ENCODE measurements around the gene GPR17. TPM values are rescaled to one million over a fixed set of nuclear protein-coding genes. Genes with fewer than 3 reads are reported as not detected.
A peak's percentile ranks its signal among the peaks of the same experiment; 100 is the strongest.

Gene GPR17
- total RNA-seq, 1 experiment from 2014 or later, result not detected

DNA sequence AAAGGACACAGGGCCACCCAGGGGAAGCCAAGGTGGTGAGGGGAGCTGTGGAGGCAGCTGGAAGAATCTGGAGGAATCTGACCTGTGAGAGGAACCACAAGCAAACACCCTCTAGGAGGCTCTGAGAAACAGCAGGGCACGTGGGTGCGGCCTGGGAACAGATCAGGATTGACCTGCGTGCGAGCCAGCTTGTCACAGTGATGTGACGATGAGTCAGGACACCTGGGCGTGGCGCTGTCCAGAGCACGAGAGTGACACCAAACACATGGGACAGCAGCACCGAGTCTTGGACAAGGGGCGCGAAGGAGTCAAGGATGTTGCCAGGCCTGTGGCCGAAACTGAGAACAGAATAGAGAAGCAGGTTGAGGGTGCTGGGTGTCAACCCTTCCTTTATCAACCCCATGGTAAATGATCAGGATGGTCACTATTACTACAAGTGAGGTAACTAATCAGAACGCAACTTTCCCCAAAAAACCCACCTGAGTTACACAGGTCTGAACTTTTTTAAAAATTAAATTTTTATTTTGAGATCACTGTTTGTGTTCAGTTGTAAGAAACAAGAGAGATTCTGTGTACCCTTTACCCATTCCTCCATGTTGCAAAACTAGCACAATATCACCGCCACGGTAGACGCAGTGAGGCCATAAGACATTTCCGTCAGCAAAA is 54.7 kb downstream of the GPR17 start:
- Histone ChIP-seq H3K27me3 (ENCODE audit: control insufficient read depth, insufficient read depth, low read length) (no peaks in the 10 kb centered on the region), H3K36me3 (ENCODE audit: control insufficient read depth, insufficient read depth, low read length) (no peaks in the 10 kb centered on the region; the same call in none of the 2 replicates), H3K27ac (ENCODE audit: low read length) (peak overlapping the region; percentile 97), H3K9me3 (ENCODE audit: control insufficient read depth, insufficient read depth, low read depth, low read length) (no peaks in the 10 kb centered on the region), H3K4me1 (ENCODE audit: control insufficient read depth, insufficient read depth, low read length) (peaks cover 22% of the 10 kb centered on the region), H3K4me3 (ENCODE audit: low read depth in 2 of 2, low read length in 2 of 2) (peak overlapping the region; percentile 57 to 86)
- ChIA-PET CTCF (interaction anchor here (0.7 kb wide), 1 partner anchor 109 kb away, joined by 4 read pairs; no protein-coding TSS in a partner anchor), POLR2A (interaction anchor here (0.6 kb wide), 1 partner anchor 183 kb away, joined by 9 read pairs; no protein-coding TSS in a partner anchor)
- in situ Hi-C loops (cut with HindIII; ENCODE audit: low pct_unique_long_range_greater_than_20kb, low sequenced_read_pairs), result no loop called here
- ATAC-seq (peak; percentile 72), DNase-seq (ENCODE audit: low read depth, low spot score) (peak; percentile 94)
- intact Hi-C loops (cut with micrococcal nuclease; ENCODE audit: unreplicated experiment), result no loop called here
- TSS peak; percentile 73 for BruUV-seq (replicated peaks)
- TF ChIP-seq POLR2AphosphoS5 (IDR thresholded peaks at IDR 0.05; ENCODE audit: low read depth, low read length) (no peak), SIN3A (IDR thresholded peaks at IDR 0.05; ENCODE audit: borderline replicate concordance, insufficient read depth, low read depth, low read length) (no peak), TCF7L2 (IDR thresholded peaks at IDR 0.05; ENCODE audit: low read depth, low read length) (no peak)
- TF ChIP-seq, protein P1, sequence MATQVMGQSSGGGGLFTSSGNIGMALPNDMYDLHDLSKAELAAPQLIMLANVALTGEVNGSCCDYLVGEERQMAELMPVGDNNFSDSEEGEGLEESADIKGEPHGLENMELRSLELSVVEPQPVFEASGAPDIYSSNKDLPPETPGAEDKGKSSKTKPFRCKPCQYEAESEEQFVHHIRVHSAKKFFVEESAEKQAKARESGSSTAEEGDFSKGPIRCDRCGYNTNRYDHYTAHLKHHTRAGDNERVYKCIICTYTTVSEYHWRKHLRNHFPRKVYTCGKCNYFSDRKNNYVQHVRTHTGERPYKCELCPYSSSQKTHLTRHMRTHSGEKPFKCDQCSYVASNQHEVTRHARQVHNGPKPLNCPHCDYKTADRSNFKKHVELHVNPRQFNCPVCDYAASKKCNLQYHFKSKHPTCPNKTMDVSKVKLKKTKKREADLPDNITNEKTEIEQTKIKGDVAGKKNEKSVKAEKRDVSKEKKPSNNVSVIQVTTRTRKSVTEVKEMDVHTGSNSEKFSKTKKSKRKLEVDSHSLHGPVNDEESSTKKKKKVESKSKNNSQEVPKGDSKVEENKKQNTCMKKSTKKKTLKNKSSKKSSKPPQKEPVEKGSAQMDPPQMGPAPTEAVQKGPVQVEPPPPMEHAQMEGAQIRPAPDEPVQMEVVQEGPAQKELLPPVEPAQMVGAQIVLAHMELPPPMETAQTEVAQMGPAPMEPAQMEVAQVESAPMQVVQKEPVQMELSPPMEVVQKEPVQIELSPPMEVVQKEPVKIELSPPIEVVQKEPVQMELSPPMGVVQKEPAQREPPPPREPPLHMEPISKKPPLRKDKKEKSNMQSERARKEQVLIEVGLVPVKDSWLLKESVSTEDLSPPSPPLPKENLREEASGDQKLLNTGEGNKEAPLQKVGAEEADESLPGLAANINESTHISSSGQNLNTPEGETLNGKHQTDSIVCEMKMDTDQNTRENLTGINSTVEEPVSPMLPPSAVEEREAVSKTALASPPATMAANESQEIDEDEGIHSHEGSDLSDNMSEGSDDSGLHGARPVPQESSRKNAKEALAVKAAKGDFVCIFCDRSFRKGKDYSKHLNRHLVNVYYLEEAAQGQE (IDR thresholded peaks at IDR 0.05; ENCODE audit: insufficient read depth in 1 of 2, low read depth in 2 of 2, low read length in 1 of 2), result 0 out of 4 replicates have a peak, but pooled peaks of 1 of the 2 experiments have one; percentile 55
- TF ChIP-seq, protein P2, sequence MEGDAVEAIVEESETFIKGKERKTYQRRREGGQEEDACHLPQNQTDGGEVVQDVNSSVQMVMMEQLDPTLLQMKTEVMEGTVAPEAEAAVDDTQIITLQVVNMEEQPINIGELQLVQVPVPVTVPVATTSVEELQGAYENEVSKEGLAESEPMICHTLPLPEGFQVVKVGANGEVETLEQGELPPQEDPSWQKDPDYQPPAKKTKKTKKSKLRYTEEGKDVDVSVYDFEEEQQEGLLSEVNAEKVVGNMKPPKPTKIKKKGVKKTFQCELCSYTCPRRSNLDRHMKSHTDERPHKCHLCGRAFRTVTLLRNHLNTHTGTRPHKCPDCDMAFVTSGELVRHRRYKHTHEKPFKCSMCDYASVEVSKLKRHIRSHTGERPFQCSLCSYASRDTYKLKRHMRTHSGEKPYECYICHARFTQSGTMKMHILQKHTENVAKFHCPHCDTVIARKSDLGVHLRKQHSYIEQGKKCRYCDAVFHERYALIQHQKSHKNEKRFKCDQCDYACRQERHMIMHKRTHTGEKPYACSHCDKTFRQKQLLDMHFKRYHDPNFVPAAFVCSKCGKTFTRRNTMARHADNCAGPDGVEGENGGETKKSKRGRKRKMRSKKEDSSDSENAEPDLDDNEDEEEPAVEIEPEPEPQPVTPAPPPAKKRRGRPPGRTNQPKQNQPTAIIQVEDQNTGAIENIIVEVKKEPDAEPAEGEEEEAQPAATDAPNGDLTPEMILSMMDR (IDR thresholded peaks at IDR 0.05), result peak; percentile 20

DNA sequence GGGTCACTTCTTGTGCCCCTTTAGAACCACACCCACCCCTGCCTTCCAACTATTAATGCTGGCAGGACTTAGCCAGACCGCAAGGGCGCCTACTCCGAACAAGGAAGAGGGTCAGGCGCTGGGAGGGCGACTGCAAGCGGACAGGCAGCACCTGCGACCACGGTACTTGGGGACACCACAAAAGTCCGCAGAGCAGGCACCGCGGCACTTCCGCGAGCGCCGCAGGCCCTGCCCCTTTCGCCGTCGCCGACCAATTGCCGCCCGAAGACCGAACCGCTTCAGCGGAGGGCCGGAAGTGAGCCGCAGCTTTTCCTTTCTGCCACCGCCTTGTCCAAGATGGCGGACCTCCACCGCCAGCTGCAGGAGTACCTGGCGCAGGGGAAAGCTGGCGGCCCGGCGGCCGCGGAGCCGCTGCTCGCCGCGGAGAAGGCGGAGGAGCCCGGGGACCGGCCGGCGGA is 55.3 kb downstream of the GPR17 start, which contains the start of gene SFT2D3:
TSS of gene SFT2D3 (plus strand) at position 305 of the 458 bp plus-strand sequence. CDS start at position 337, 32 bp downstream.
- in situ Hi-C loops (cut with HindIII; ENCODE audit: low pct_unique_long_range_greater_than_20kb, low sequenced_read_pairs) (no loop called here), intact Hi-C loops (cut with micrococcal nuclease; ENCODE audit: unreplicated experiment) (no loop called here)
- ChIA-PET CTCF (no interaction called here), POLR2A (no interaction called here)
- BruUV-seq (replicated peaks), result no TSS peak
- peak within 1 kb of the TSS; percentile 57 to 86 for H3K4me3 ChIP-seq (ENCODE audit: low read depth in 2 of 2, low read length in 2 of 2)
- H3K9me3 ChIP-seq (ENCODE audit: control insufficient read depth, insufficient read depth, low read depth, low read length), result no peaks in the 10 kb centered on the region
- TF ChIP-seq TCF7L2 (IDR thresholded peaks at IDR 0.05; ENCODE audit: low read depth, low read length) (peak; percentile 52), POLR2AphosphoS5 (IDR thresholded peaks at IDR 0.05; ENCODE audit: low read depth, low read length) (peak; percentile 91), SIN3A (IDR thresholded peaks at IDR 0.05; ENCODE audit: borderline replicate concordance, insufficient read depth, low read depth, low read length) (peak; percentile 72; the same call in 1 of the 2 replicates)
- TF ChIP-seq, protein P2 (IDR thresholded peaks at IDR 0.05), result no peak
- TF ChIP-seq, protein P1 (IDR thresholded peaks at IDR 0.05; ENCODE audit: insufficient read depth in 1 of 2, low read depth in 2 of 2, low read length in 1 of 2), result 0 out of 4 replicates have a peak, but pooled peaks of 1 of the 2 experiments have one; percentile 28
- H3K4me1 ChIP-seq (ENCODE audit: control insufficient read depth, insufficient read depth, low read length), result peaks cover 22% of the 10 kb centered on the region
- H3K36me3 ChIP-seq (ENCODE audit: control insufficient read depth, insufficient read depth, low read length), result no peaks in the 10 kb centered on the region; the same call in none of the 2 replicates
- peak within 1 kb of the TSS; percentile 97 for H3K27ac ChIP-seq (ENCODE audit: low read length)
- peak; percentile 80 for DNase-seq (ENCODE audit: low read depth, low spot score)
- peak; percentile 91 for ATAC-seq
- no peaks in the 10 kb centered on the region for H3K27me3 ChIP-seq (ENCODE audit: control insufficient read depth, insufficient read depth, low read length)
